CD4-positive, alpha-beta memory T cell (primary cell): ENCODE measurements around the gene BICRAL. TPM values are rescaled to one million over a fixed set of nuclear protein-coding genes. Genes with fewer than 3 reads are reported as not detected.
A peak's percentile ranks its signal among the peaks of the same experiment; 100 is the strongest.

ENCODE experiments used
- CTCF ChIA-PET: fragments of 350-600 bp; sonication (Branson Sonifier 250); formaldehyde crosslinking; loops from one replicate; lab custom pipeline; 2021; ENCODE audit warnings: inconsistent platforms; ENCODE audit not compliant: partially characterized antibody; lab: Charles Lee
- POLR2A ChIA-PET: fragments of 350-600 bp; sonication (Branson Sonifier 250); formaldehyde crosslinking; loops from one replicate; lab custom pipeline; 2021; ENCODE audit not compliant: partially characterized antibody; lab: Charles Lee
- DNase-seq, 5 donors: peaks; one replicate each; pipeline versions ENCODE4 v3.0.0 to v3.0.0-alpha.2; 2020 to 2022; ENCODE audit warnings: mixed read lengths in 1 of 5
- H3K27ac ChIP-seq: one replicate; pipeline ENCODE4 v1.7.0; 2013; ENCODE audit warnings: low read depth, low read length
- H3K27me3 ChIP-seq: 2 replicates; pipeline ENCODE4 v1.7.0; 2013; ENCODE audit warnings: mild to moderate bottlenecking, low read length, moderate library complexity; ENCODE audit not compliant: insufficient read depth
- H3K36me3 ChIP-seq: 2 replicates; pipeline ENCODE4 v1.7.0; 2013; ENCODE audit warnings: mild to moderate bottlenecking, low read length, moderate library complexity; ENCODE audit not compliant: insufficient read depth
- H3K4me1 ChIP-seq: 2 replicates; pipeline ENCODE4 v1.7.0; 2013; ENCODE audit warnings: mild to moderate bottlenecking, low read length, moderate library complexity; ENCODE audit not compliant: insufficient read depth
- H3K4me3 ChIP-seq, 2 donors: one replicate each; pipeline ENCODE4 v1.7.0; 2013; ENCODE audit warnings: low read length in 2 of 2, mild to moderate bottlenecking in 1 of 2
- H3K9me3 ChIP-seq, 2 donors: one replicate each; pipeline ENCODE4 v1.7.0; 2013; ENCODE audit warnings: low read length in 2 of 2, control low read depth in 1 of 2; ENCODE audit not compliant: control insufficient read depth in 1 of 2
- H3K27ac Mint-ChIP-seq, 7 donors: one replicate each; pipeline ENCODE4 v1.8.0; 2020 to 2021; ENCODE audit warnings: mixed read lengths in 7 of 7, mild to moderate bottlenecking in 6 of 7, inconsistent platforms in 3 of 7, moderate library complexity in 3 of 7
- H3K27me3 Mint-ChIP-seq, 2 donors: one replicate each; pipeline ENCODE4 v1.8.0; 2020 to 2021; ENCODE audit warnings: mixed read lengths in 2 of 2
- H3K36me3 Mint-ChIP-seq, 2 donors: one replicate each; pipeline ENCODE4 v1.8.0; 2020 to 2021; ENCODE audit warnings: mixed read lengths in 2 of 2, inconsistent platforms in 1 of 2, mild to moderate bottlenecking in 1 of 2
- H3K4me1 Mint-ChIP-seq, 4 donors: one replicate each; pipeline ENCODE4 v1.8.0; 2020 to 2021; ENCODE audit warnings: mixed read lengths in 4 of 4, mild to moderate bottlenecking in 1 of 4
- H3K4me3 Mint-ChIP-seq, 8 donors: one replicate each; pipeline ENCODE4 v1.8.0; 2020 to 2021; ENCODE audit warnings: mixed read lengths in 8 of 8, mild to moderate bottlenecking in 7 of 8, moderate library complexity in 6 of 8, inconsistent platforms in 3 of 8
- H3K9me3 Mint-ChIP-seq, 8 donors: one replicate each; pipeline ENCODE4 v1.8.0; 2020 to 2021; ENCODE audit warnings: mixed read lengths in 8 of 8, mild to moderate bottlenecking in 5 of 8, inconsistent platforms in 3 of 8, moderate library complexity in 1 of 8
- intact Hi-C: fragments of 100-400 bp; cut with micrococcal nuclease; formaldehyde crosslinking; loops from one replicate; pipeline ENCODE4 v1.15.1; 2023
- polyA plus RNA-seq, 2 donors: library from polyadenylated mRNA; unstranded; fragments of 300-500 nt; fragmentation: Illumina TruSeq; gene quantifications; one replicate each; pipeline ENCODE4 v1.2.3, GENCODE V29; 2021
- total RNA-seq, 2 experiments: library from RNA; stranded (reverse); gene quantifications; one replicate each; pipeline ENCODE4 v1.2.3, GENCODE V29; 2021

Gene BICRAL
- total and polyA plus RNA-seq, 4 experiments from 2014 or later = 2.4 to 38.5 (median 21.3) TPM

DNA sequence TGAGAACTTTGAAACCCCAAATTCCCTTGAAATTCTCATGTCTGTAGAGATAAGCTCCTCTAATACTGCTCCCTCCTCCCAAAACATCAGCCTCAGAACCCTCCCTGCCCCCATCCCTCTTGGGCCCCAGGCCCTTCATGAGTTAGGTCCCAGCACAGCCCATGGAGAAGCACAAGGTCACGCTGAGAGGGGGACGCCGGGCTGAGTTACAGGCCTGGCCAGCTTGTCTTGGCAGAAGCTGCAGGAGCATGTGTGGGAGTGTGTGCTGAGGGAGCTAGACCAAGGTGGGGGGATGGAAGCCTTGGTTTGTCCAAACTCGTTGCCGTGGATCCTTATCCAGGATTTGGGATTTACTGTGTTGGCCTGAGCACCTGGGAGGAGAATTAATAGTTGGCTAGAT is 125.5 kb downstream of the BICRAL start:
- Histone ChIP-seq H3K9me3 (no peaks in the 10 kb centered on the region), H3K4me3 (no peak overlapping the region), H3K27ac (no peak overlapping the region), H3K4me1 (no peaks in the 10 kb centered on the region), H3K36me3 (no peaks in the 10 kb centered on the region), H3K27me3 (no peaks in the 10 kb centered on the region)
- Mint-ChIP-seq H3K9me3 (no peaks in the 10 kb centered on the region), H3K4me3 (no peak overlapping the region), H3K36me3 (no peaks in the 10 kb centered on the region), H3K27me3 (peaks cover 0 to 6% of the 10 kb centered on the region in 2 donors), H3K4me1 (peaks cover 0 to 4% (median 0%) of the 10 kb centered on the region in 4 donors), H3K27ac (no peak overlapping the region)
- no peak for DNase-seq
- ChIA-PET CTCF (interaction anchor here (2.1 kb wide), 1 partner anchor 237 kb away, joined by 10 read pairs; no protein-coding TSS in a partner anchor), POLR2A (no interaction called here)
- intact Hi-C loops = no loop called here

DNA sequence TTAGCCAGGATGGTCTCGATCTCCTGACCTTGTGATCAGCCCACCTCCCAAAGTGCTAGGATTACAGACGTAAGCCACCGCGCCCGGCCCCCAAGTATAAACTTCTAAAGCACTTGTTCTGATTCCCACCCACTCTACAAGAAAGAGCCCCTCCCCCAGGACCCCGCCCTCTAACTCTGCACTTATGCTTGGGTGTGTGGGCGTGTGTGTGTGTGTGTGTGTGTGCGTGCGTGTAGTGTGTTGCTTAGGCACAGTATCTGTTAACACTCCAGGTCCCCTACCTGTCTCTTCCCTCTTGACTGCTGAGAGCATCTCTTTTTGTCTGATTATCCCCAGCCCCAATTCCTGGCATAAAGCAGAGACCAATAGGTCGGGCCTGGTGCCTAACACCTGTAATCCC is 128.0 kb downstream of the BICRAL start:
- POLR2A ChIA-PET = no interaction called here
- DNase-seq = no peak
- H3K27me3 Mint-ChIP-seq = peaks cover 1 to 10% of the 10 kb centered on the region in 2 donors
- H3K27me3 ChIP-seq = no peaks in the 10 kb centered on the region
- no peak overlapping the region for H3K4me3 Mint-ChIP-seq
- no peaks in the 10 kb centered on the region for H3K4me1 ChIP-seq
- H3K4me1 Mint-ChIP-seq = peaks cover 0 to 4% (median 0%) of the 10 kb centered on the region in 4 donors
- H3K9me3 Mint-ChIP-seq = no peaks in the 10 kb centered on the region
- no peak overlapping the region for H3K27ac Mint-ChIP-seq
- no peak overlapping the region for H3K27ac ChIP-seq
- no peak overlapping the region for H3K4me3 ChIP-seq
- CTCF ChIA-PET = interaction anchor here (0.6 to 0.9 kb wide), 3 partner anchors 8 to 888 kb away, joined by 3 to 6 read pairs (median 4); no protein-coding TSS in a partner anchor
- no peaks in the 10 kb centered on the region for H3K9me3 ChIP-seq
- no peaks in the 10 kb centered on the region for H3K36me3 Mint-ChIP-seq
- H3K36me3 ChIP-seq = no peaks in the 10 kb centered on the region
- intact Hi-C loops = no loop called here

DNA sequence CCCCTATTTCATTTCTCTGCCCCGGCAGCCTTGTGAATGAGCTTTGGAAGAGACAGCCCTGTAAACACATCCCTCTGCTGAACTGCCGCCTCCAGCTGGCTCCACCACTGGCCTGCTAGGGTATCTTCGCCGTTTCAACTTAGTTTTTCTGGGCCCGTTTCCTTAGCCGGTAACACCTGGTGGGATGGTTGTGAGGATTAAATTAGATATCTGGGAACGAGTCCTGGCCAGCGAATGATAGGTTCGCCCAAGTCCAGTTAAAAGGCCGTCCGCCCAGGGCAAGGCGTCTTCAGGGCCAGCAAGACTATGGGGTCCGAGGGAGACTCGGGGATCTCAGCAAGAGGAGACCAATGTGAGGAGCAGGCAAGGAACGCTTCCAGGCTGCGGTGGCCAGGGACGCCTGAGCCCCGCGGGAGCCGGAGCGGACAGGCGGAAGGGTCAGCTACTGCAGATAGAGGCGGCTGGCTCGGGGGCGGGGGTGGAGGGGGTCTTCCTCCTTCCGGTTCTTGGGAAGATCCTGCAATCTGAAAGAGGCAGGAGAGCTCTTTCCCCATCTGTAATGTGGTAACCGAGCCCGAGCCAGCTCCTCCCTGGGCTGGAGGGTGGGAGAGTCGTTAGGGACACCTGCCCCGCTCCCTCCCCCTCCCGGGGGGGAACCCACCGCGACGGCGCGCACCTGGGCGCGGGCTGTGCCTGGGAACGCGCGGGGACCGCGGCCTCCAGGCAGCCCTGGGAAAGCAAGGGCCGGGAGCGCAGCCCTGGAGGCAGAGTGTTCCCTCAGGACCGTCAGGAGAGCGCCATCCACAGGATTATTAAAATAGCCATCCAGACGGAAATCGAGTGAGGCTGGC is 129.5 kb downstream of the BICRAL start:
- Mint-ChIP-seq H3K36me3 (no peaks in the 10 kb centered on the region), H3K9me3 (no peaks in the 10 kb centered on the region), H3K27ac (no peak overlapping the region), H3K4me1 (peaks cover 0 to 4% (median 0%) of the 10 kb centered on the region in 4 donors), H3K4me3 (peak overlapping the region in 3 of 8 donors; percentile 20 to 32 (median 29)), H3K27me3 (peaks cover 1 to 14% of the 10 kb centered on the region in 2 donors)
- no peak for DNase-seq
- no peaks in the 10 kb centered on the region for H3K36me3 ChIP-seq
- ChIA-PET CTCF (interaction anchor here (1.1 to 1.3 kb wide), 2 partner anchors 153 to 232 kb away, joined by 3 to 4 read pairs; no protein-coding TSS in a partner anchor), POLR2A (no interaction called here)
- no peaks in the 10 kb centered on the region for H3K9me3 ChIP-seq
- no peaks in the 10 kb centered on the region for H3K27me3 ChIP-seq
- H3K27ac ChIP-seq = no peak overlapping the region
- H3K4me1 ChIP-seq = no peaks in the 10 kb centered on the region
- intact Hi-C loops = no loop called here
- H3K4me3 ChIP-seq = no peak overlapping the region

- peaks cover 0 to 4% (median 0%) of the 10 kb centered on the region in 4 donors for H3K4me1 Mint-ChIP-seq
- no peaks in the 10 kb centered on the region for H3K36me3 Mint-ChIP-seq
- Histone ChIP-seq H3K27me3 (no peaks in the 10 kb centered on the region), H3K36me3 (no peaks in the 10 kb centered on the region), H3K27ac (no peak overlapping the region), H3K9me3 (no peaks in the 10 kb centered on the region), H3K4me3 (no peak overlapping the region), H3K4me1 (no peaks in the 10 kb centered on the region)
- H3K27me3 Mint-ChIP-seq = peaks cover 1 to 14% of the 10 kb centered on the region in 2 donors
- no peak overlapping the region for H3K27ac Mint-ChIP-seq
- H3K4me3 Mint-ChIP-seq = no peak overlapping the region
- ChIA-PET CTCF (interaction anchor here (1.0 to 1.5 kb wide), 3 partner anchors 9 to 229 kb away, joined by 3 to 6 read pairs (median 4); no protein-coding TSS in a partner anchor), POLR2A (no interaction called here)
- intact Hi-C loops = no loop called here
- DNase-seq = no peak
- H3K9me3 Mint-ChIP-seq = no peaks in the 10 kb centered on the region
These were observed 132.7 kb downstream of the BICRAL start for GRCh38 chr6:42914546-42914945.

DNA sequence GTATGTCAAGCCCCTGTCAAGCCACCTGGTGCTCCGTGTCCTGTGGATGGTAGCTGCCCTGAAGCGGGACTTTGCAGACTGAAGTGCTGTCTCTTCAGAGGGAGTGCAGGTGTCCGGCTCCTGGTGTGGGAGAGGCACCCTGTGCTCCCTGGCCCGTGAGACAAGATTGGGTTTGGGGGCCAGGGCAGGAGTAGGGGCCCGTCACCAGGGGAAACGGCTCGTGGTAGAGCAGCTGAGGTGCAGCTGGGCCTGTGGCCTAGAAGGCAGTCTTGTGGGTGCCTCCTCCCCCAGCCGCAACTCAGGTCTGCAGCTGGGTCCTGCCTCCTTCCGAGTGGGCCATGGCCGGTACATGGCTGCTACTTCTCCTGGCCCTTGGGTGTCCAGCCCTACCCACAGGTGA is 133.9 kb downstream of the BICRAL start, which contains the start of gene PTCRA:
Gene PTCRA, plus strand, starts transcription at position 322 of the 400 bp plus-strand sequence. Its CDS starts 17 bp downstream, at position 339.
- H3K4me3 Mint-ChIP-seq = peak within 1 kb of the TSS in 1 of 8 donors; percentile 31
- ChIA-PET POLR2A (interaction anchor here (1.1 kb wide), 1 partner anchor 13 kb away, joined by 3 read pairs; the partner anchor contains the start of gene CNPY3), CTCF (interaction anchor here (1.4 to 1.8 kb wide), 2 partner anchors 14 to 228 kb away, joined by 5 to 8 read pairs; partner anchors contain the start of gene CNPY3)
- Histone ChIP-seq H3K4me3 (no peak within 1 kb of the TSS), H3K27me3 (no peaks in the 10 kb centered on the region), H3K4me1 (no peaks in the 10 kb centered on the region), H3K27ac (no peak within 1 kb of the TSS), H3K9me3 (no peaks in the 10 kb centered on the region), H3K36me3 (no peaks in the 10 kb centered on the region)
- no peak for DNase-seq
- no peak within 1 kb of the TSS for H3K27ac Mint-ChIP-seq
- peaks cover 0 to 4% (median 0%) of the 10 kb centered on the region in 4 donors for H3K4me1 Mint-ChIP-seq
- H3K36me3 Mint-ChIP-seq = no peaks in the 10 kb centered on the region
- H3K27me3 Mint-ChIP-seq = peaks cover 1 to 14% of the 10 kb centered on the region in 2 donors
- intact Hi-C loops = no loop called here
- no peaks in the 10 kb centered on the region for H3K9me3 Mint-ChIP-seq

DNA sequence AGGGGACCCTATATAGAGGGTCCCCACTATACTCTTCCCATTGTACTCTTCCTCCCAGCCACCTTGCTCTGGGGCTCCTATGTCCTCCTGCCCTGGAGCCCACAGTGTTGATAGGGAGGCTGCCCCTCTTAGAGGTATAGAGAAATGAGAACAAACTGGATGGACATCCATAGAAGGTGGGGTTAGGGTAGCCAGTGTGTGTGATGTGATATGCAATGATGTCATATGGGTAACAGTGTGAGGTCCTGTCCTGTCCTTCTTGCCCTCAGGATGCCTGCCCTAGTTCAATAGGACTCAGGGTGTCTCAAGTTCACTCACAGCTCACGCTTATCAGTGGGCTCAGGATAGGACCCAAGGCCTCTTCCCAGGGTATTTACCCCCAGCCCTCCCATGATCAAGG is 134.4 kb downstream of the BICRAL start:
- H3K9me3 Mint-ChIP-seq = no peaks in the 10 kb centered on the region
- H3K4me3 Mint-ChIP-seq = no peak overlapping the region
- H3K9me3 ChIP-seq = no peaks in the 10 kb centered on the region
- no peaks in the 10 kb centered on the region for H3K36me3 Mint-ChIP-seq
- H3K4me1 Mint-ChIP-seq = peaks cover 0 to 1% (median 0%) of the 10 kb centered on the region in 4 donors
- no peaks in the 10 kb centered on the region for H3K36me3 ChIP-seq
- CTCF ChIA-PET = interaction anchor here (1.4 to 1.8 kb wide), 3 partner anchors 13 to 228 kb away, joined by 5 to 8 read pairs (median 5); partner anchors contain the start of gene CNPY3
- POLR2A ChIA-PET = interaction anchor here (0.5 to 1.1 kb wide), 3 partner anchors 13 to 58 kb away, joined by 3 to 4 read pairs (median 3); partner anchors contain the start of gene CNPY3
- no peak overlapping the region for H3K4me3 ChIP-seq
- intact Hi-C loops = no loop called here
- no peaks in the 10 kb centered on the region for H3K27me3 ChIP-seq
- no peak overlapping the region for H3K27ac ChIP-seq
- H3K27ac Mint-ChIP-seq = no peak overlapping the region
- no peaks in the 10 kb centered on the region for H3K4me1 ChIP-seq
- DNase-seq = no peak
- H3K27me3 Mint-ChIP-seq = peaks cover 1 to 11% of the 10 kb centered on the region in 2 donors
